Measurements from ENCODE around the gene HOXA7. TPM values are rescaled to one million over a fixed set of nuclear protein-coding genes. Genes with fewer than 3 reads are reported as not detected.

The HOXA7 gene
- total RNA-seq, 1 donor from 2014 or later, result not detected

GRCh38 chr7:27106901-27107240 lies 49.6 kb downstream of the HOXA7 start:
- no peak for DNase-seq
- Mint-ChIP-seq H3K36me3 (ENCODE audit: low read depth) (no peaks in the 10 kb centered on the region), H3K27me3 (peaks cover 33% of the 10 kb centered on the region), H3K4me1 (peaks cover 10% of the 10 kb centered on the region), H3K4me3 (no peak overlapping the region), H3K27ac (no peak overlapping the region), H3K9me3 (no peaks in the 10 kb centered on the region)
- CTCF ChIA-PET, result no interaction called here
- TF ChIP-seq CTCF (IDR thresholded peaks at IDR 0.05), result no peak
- intact Hi-C loops (cut with micrococcal nuclease), result no loop called here
- POLR2A ChIA-PET, result no interaction called here
- ATAC-seq (ENCODE audit: low read depth), result no peak

GRCh38 chr7:27106181-27106900 lies 50.1 kb downstream of the HOXA7 start:
- no peak overlapping the region for H3K4me3 Mint-ChIP-seq
- no peaks in the 10 kb centered on the region for H3K36me3 Mint-ChIP-seq (ENCODE audit: low read depth)
- ChIA-PET CTCF (interaction anchor here (0.8 kb wide), 1 partner anchor 55 kb away, joined by 3 read pairs; no protein-coding TSS in a partner anchor), POLR2A (no interaction called here)
- DNase-seq (no peak), ATAC-seq (ENCODE audit: low read depth) (no peak)
- intact Hi-C loops (cut with micrococcal nuclease), result no loop called here
- H3K4me1 Mint-ChIP-seq, result peaks cover 14% of the 10 kb centered on the region
- H3K27ac Mint-ChIP-seq, result no peak overlapping the region
- peaks cover 38% of the 10 kb centered on the region for H3K27me3 Mint-ChIP-seq
- TF ChIP-seq CTCF (IDR thresholded peaks at IDR 0.05), result no peak
- H3K9me3 Mint-ChIP-seq, result no peaks in the 10 kb centered on the region

- Mint-ChIP-seq H3K36me3 (ENCODE audit: low read depth) (no peaks in the 10 kb centered on the region), H3K27me3 (peaks cover 47% of the 10 kb centered on the region), H3K27ac (no peak overlapping the region), H3K4me3 (no peak overlapping the region), H3K9me3 (no peaks in the 10 kb centered on the region), H3K4me1 (peaks cover 14% of the 10 kb centered on the region)
- TF ChIP-seq CTCF (IDR thresholded peaks at IDR 0.05), result no peak
- intact Hi-C loops (cut with micrococcal nuclease), result no loop called here
- CTCF ChIA-PET, result interaction anchor here (0.8 to 1.0 kb wide), 2 partner anchors 56 to 605 kb away, joined by 3 read pairs; no protein-coding TSS in a partner anchor
- DNase-seq (no peak), ATAC-seq (ENCODE audit: low read depth) (no peak)
- POLR2A ChIA-PET, result interaction anchor here (0.6 kb wide), 1 partner anchor 448 kb away, joined by 6 read pairs; no protein-coding TSS in a partner anchor
These were observed 51.0 kb downstream of the HOXA7 start for GRCh38 chr7:27105301-27106031.

GRCh38 chr7:27104341-27105058 lies 52.0 kb downstream of the HOXA7 start:
- Mint-ChIP-seq H3K4me3 (no peak overlapping the region), H3K36me3 (ENCODE audit: low read depth) (peaks cover 5% of the 10 kb centered on the region), H3K9me3 (no peaks in the 10 kb centered on the region), H3K27me3 (peaks cover 55% of the 10 kb centered on the region), H3K4me1 (peaks cover 14% of the 10 kb centered on the region), H3K27ac (no peak overlapping the region)
- intact Hi-C loops (cut with micrococcal nuclease), result no loop called here
- ChIA-PET POLR2A (no interaction called here), CTCF (interaction anchor here (1.0 kb wide), 1 partner anchor 604 kb away, joined by 3 read pairs; no protein-coding TSS in a partner anchor)
- no peak for ATAC-seq (ENCODE audit: low read depth)
- TF ChIP-seq CTCF (IDR thresholded peaks at IDR 0.05), result no peak
- no peak for DNase-seq

Other genes starting within 250 kb of the HOXA7 start
- gene HOXA1, start 60.7 kb downstream of the HOXA7 start, total RNA-seq, result 0.55 and 0.61 TPM in 2 replicates
- gene HOXA2, start 54.0 kb downstream of the HOXA7 start, total RNA-seq, result not detected in 2 replicates
- 0.17 and 0.40 TPM in 2 replicates for gene HOXA4, start 25.9 kb downstream of the HOXA7 start, total RNA-seq
- gene HOXA5, start 13.0 kb downstream of the HOXA7 start, total RNA-seq, result not detected in 2 replicates
- not detected in 2 replicates for gene HOXA6, start 8.9 kb downstream of the HOXA7 start, total RNA-seq
- gene HOXA3, start 4.1 kb downstream of the HOXA7 start, total RNA-seq, result not detected in 2 replicates
- not detected in 2 replicates for gene HOXA9, start 8.9 kb upstream of the HOXA7 start, total RNA-seq
- 0.24 TPM in 1 of 2 replicates, not detected in the other for gene HOXA10, start 17.6 kb upstream of the HOXA7 start, total RNA-seq
- not detected in 2 replicates for gene HOXA11, start 28.6 kb upstream of the HOXA7 start, total RNA-seq
- gene HOXA13, start 43.4 kb upstream of the HOXA7 start, total RNA-seq, result not detected in 2 replicates
- not detected in 2 replicates for gene EVX1, start 86.1 kb upstream of the HOXA7 start, total RNA-seq